Breast epithelium (tissue), 4 donors: ENCODE measurements around the gene RHEX. TPM values are rescaled to one million over a fixed set of nuclear protein-coding genes. Genes with fewer than 3 reads are reported as not detected.
A peak's percentile ranks its signal among the peaks of the same experiment; 100 is the strongest.

Experiments
- DNase-seq, 2 donors: peaks; one replicate each; pipeline ENCODE4 v3.0.0-alpha.2; 2019; ENCODE audit warnings: low spot score in 2 of 2
- H3K27ac ChIP-seq, 2 donors: fragments of 200-600 bp; sonication (generic) in 1 of 2; one replicate each; pipeline ENCODE4 v1.5.1; 2016 to 2019; ENCODE audit warnings: mild to moderate bottlenecking in 1 of 2
- H3K27me3 ChIP-seq, 2 donors: fragments of 200-600 bp; sonication (generic) in 1 of 2; one replicate each; pipeline versions ENCODE4 v1.5.1 to v1.6.0; 2017 to 2019; ENCODE audit warnings: control low read depth in 1 of 2, mild to moderate bottlenecking in 1 of 2
- H3K36me3 ChIP-seq: fragments of 200-600 bp; one replicate; pipeline ENCODE4 v1.5.1; 2019
- H3K4me1 ChIP-seq, 2 donors: fragments of 200-600 bp; sonication (generic); one replicate each; pipeline ENCODE4 v1.5.1; 2016 to 2019; ENCODE audit warnings: control low read depth in 1 of 2
- H3K4me3 ChIP-seq, 3 donors: fragments of 200-600 bp; sonication (generic); 1 replicate in 2 of 3; 2 replicates in 1 of 3; pipeline ENCODE4 v1.5.1; 2016 to 2019; ENCODE audit warnings: mild to moderate bottlenecking in 3 of 3, moderate library complexity in 2 of 3
- H3K9me3 ChIP-seq, 2 donors: fragments of 200-600 bp; sonication (generic) in 1 of 2; one replicate each; pipeline ENCODE4 v1.5.1; 2016 to 2019; ENCODE audit warnings: control low read depth in 1 of 2
- CTCF ChIP-seq, 3 donors: fragments of 450-650 bp; IDR thresholded peaks; one replicate each; pipeline ENCODE4 v1.5.1; 2016 to 2017; ENCODE audit warnings: antibody characterized with exemption in 3 of 3, mild to moderate bottlenecking in 3 of 3, moderate library complexity in 3 of 3
- POLR2A ChIP-seq: fragments of 450-650 bp; IDR thresholded peaks from one replicate; pipeline ENCODE4 v1.6.1; 2016; ENCODE audit warnings: antibody characterized with exemption, mild to moderate bottlenecking, moderate library complexity
- POLR2AphosphoS5 ChIP-seq, 3 donors: sonication (generic); formaldehyde crosslinking; IDR thresholded peaks; one replicate each; pipeline ENCODE4 v1.6.1; 2017; ENCODE audit warnings: antibody characterized with exemption in 3 of 3
- intact Hi-C: fragments of 100-400 bp; cut with DNase I; formaldehyde crosslinking; loops from one replicate; pipeline ENCODE4 v1.15.1; 2023; ENCODE audit warnings: low total_unique reads
- total RNA-seq, 3 donors: library from RNA; depleted of rRNA; stranded (reverse); fragments of >200 nt; gene quantifications; one replicate each; pipeline ENCODE4 v1.1.0, GENCODE V29; 2016

Gene RHEX
- total RNA-seq, 3 donors from 2014 or later: 0.98 to 20.6 (median 4.4) TPM

GRCh38 chr1:206022766-206023165 lies 30.2 kb upstream of the RHEX start:
- TF ChIP-seq POLR2AphosphoS5 (IDR thresholded peaks at IDR 0.05): no peak
- TF ChIP-seq CTCF (IDR thresholded peaks at IDR 0.05): no peak
- TF ChIP-seq POLR2A: no peak
- intact Hi-C loops: no loop called here
- H3K27me3 ChIP-seq: no peaks in the 10 kb centered on the region
- no peak overlapping the region for H3K27ac ChIP-seq
- H3K36me3 ChIP-seq: no peaks in the 10 kb centered on the region
- no peak for DNase-seq
- no peaks in the 10 kb centered on the region for H3K9me3 ChIP-seq
- no peak overlapping the region for H3K4me3 ChIP-seq
- no peaks in the 10 kb centered on the region for H3K4me1 ChIP-seq

GRCh38 chr1:206023695-206024094 lies 29.3 kb upstream of the RHEX start, which contains the start of gene CTSE:
TSS of gene CTSE (minus strand) at chr1:206023895. CDS start at chr1:206023791, 104 bp downstream.
- Histone ChIP-seq H3K27me3 (no peaks in the 10 kb centered on the region), H3K9me3 (no peaks in the 10 kb centered on the region), H3K4me1 (no peaks in the 10 kb centered on the region), H3K4me3 (no peak within 1 kb of the TSS), H3K36me3 (no peaks in the 10 kb centered on the region), H3K27ac (no peak within 1 kb of the TSS)
- TF ChIP-seq POLR2A (no peak), POLR2AphosphoS5 (IDR thresholded peaks at IDR 0.05) (no peak), CTCF (IDR thresholded peaks at IDR 0.05) (no peak)
- DNase-seq: no peak
- intact Hi-C loops: no loop called here

GRCh38 chr1:206025283-206025820 lies 27.6 kb upstream of the RHEX start:
- Histone ChIP-seq H3K4me3 (no peak overlapping the region), H3K4me1 (no peaks in the 10 kb centered on the region), H3K27me3 (no peaks in the 10 kb centered on the region), H3K9me3 (no peaks in the 10 kb centered on the region), H3K36me3 (no peaks in the 10 kb centered on the region), H3K27ac (no peak overlapping the region)
- TF ChIP-seq CTCF (IDR thresholded peaks at IDR 0.05) (no peak), POLR2A (no peak), POLR2AphosphoS5 (IDR thresholded peaks at IDR 0.05) (no peak)
- intact Hi-C loops: no loop called here
- DNase-seq: no peak

- intact Hi-C loops: no loop called here
- Histone ChIP-seq H3K4me3 (no peak overlapping the region), H3K27me3 (no peaks in the 10 kb centered on the region), H3K36me3 (no peaks in the 10 kb centered on the region), H3K27ac (no peak overlapping the region), H3K4me1 (no peaks in the 10 kb centered on the region), H3K9me3 (no peaks in the 10 kb centered on the region)
- TF ChIP-seq CTCF (IDR thresholded peaks at IDR 0.05) (no peak), POLR2AphosphoS5 (IDR thresholded peaks at IDR 0.05) (peak; percentile 31 to 67 (median 50)), POLR2A (no peak)
- DNase-seq: peak in 1 of 2 donors; percentile 76
Measured at GRCh38 chr1:206029484-206029883, 23.5 kb upstream of the RHEX start.

- no peaks in the 10 kb centered on the region for H3K9me3 ChIP-seq
- TF ChIP-seq CTCF (IDR thresholded peaks at IDR 0.05) (no peak), POLR2AphosphoS5 (IDR thresholded peaks at IDR 0.05) (no peak), POLR2A (no peak)
- no peaks in the 10 kb centered on the region for H3K36me3 ChIP-seq
- H3K27ac ChIP-seq: no peak overlapping the region
- DNase-seq: no peak
- intact Hi-C loops: no loop called here
- no peaks in the 10 kb centered on the region for H3K4me1 ChIP-seq
- H3K4me3 ChIP-seq: no peak overlapping the region
- no peaks in the 10 kb centered on the region for H3K27me3 ChIP-seq
Measured at GRCh38 chr1:206030191-206030590, 22.8 kb upstream of the RHEX start.
